ENCODE results near the gene SPPL3. TPM values are rescaled to one million over a fixed set of nuclear protein-coding genes. Genes with fewer than 3 reads are reported as not detected.

The SPPL3 gene
- total RNA-seq, 4 donors from 2014 or later = 18.9 to 21.5 (median 20.5) TPM

DNA sequence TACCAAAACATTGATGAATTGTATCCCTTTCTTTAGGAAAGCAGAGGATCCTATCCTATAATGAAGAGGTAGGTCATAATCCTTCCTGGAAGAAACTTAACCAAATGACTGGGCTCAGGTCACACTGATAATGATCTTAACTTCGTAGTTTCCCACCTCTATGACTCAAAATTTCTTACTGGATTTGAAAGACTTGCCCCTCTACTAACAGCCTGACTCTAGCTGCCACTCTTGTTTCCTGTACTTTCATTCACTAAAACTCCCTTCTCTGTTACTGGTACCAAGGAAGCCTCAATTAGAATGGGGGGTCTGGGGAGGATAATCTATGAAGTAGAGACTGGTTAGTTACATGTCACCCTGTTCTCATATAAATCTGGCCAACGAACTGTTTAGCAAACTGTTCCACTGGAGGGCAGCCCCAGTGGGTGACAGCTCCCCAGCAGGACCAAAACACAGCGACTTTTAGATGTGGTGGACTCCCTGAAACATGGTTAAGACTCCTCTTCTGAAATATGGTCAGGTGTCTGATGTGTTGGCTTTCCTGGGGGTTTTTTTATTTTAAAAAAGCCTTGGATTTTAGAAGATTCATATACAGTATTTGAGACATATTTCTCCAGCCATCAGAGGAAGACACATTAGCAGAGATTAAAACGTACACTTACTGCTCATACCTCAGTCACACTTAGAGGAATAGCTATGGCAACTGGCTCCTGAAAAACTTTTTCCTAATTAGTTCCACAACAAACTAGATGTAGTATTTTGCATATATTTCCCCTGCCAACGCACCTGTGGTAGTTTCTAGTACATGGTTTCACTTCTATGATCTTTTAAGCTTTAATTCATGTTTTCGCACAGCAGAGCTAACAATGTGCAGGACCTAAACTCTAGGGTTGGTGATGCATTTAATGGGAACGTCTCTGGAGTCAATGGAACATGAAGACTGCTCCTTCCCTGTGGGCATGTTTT, 106.2 kb downstream of the SPPL3 start:
- TF ChIP-seq, protein P1, sequence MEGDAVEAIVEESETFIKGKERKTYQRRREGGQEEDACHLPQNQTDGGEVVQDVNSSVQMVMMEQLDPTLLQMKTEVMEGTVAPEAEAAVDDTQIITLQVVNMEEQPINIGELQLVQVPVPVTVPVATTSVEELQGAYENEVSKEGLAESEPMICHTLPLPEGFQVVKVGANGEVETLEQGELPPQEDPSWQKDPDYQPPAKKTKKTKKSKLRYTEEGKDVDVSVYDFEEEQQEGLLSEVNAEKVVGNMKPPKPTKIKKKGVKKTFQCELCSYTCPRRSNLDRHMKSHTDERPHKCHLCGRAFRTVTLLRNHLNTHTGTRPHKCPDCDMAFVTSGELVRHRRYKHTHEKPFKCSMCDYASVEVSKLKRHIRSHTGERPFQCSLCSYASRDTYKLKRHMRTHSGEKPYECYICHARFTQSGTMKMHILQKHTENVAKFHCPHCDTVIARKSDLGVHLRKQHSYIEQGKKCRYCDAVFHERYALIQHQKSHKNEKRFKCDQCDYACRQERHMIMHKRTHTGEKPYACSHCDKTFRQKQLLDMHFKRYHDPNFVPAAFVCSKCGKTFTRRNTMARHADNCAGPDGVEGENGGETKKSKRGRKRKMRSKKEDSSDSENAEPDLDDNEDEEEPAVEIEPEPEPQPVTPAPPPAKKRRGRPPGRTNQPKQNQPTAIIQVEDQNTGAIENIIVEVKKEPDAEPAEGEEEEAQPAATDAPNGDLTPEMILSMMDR (IDR thresholded peaks at IDR 0.05; ENCODE audit: low read depth) = no peak

DNA sequence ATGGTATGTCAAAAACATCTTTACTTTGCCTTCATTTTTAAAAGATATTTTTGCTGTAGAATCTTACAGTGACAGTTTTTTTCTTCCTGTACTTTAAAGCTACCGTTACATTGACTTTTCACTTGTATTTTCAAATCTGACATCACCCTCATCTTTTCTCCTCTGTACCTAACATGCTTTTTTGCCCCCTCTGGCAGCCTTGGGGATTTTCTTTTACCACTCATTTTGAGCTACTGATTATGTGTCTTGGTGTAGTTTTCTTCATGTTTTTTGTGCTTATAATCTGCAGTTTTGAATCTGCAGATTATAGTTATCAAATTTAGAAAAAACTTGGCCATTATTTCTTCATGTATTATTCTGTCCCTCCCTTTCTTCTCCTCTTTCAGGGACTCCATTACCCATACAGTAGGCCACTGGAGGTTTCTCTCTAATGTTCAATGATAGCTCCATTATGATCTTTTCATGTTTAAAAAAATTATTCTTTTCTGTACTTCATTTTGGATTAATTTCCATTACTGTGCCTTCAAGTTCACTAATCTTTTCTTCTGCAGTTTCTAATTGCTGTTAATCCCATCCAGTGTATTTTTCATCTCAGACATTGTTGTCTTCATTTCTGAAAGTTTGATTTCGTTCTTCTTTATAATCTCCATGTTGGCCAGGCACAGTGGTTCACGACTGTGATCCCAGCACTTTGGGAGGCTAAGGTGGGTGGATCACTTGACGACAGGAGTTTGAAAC, 108.5 kb downstream of the SPPL3 start:
- TF ChIP-seq, protein P1 (IDR thresholded peaks at IDR 0.05; ENCODE audit: low read depth) = no peak

DNA sequence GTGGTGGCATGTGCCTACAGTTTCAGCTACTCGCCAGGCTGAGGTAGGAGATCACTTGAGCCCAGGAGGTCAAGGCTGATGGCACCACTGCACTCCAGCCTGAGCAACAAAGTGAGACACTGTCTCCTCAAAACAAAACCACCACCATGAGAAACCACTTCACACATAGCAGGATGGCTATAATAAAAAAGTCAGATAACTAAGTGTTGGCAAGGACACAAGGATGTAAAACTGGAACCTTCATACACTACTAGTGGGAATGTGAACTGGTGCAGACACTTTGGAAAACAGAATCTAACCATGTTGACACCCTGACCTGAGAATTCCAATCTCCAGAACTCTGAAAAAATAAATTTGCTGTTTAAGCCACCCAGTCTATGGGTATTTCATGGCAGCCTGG, 110.8 kb downstream of the SPPL3 start:
- TF ChIP-seq, protein P1 (IDR thresholded peaks at IDR 0.05; ENCODE audit: low read depth) = no peak

DNA sequence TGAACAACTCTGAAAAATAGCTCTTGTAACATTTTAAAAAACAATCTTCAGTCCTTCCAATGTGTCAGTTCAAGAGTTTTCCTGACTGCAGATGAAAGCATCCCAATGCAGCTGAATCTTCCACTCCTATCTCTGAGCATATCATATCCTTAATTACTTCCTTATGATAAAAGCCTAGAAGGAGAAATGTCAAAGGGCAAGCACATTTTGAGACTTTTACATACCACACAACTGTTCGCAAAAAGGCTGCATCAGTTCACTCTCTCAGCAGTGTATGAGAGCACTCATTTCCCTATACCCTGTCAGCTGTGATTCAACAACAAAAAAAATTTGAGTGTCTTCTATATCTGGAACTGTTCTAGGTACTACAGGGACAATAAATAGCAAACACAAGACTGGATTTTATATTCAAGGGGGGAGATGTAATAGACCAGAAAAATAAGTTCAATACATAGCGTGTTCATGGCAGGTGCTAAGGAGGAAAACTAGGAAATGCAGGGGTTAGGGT, 112.4 kb downstream of the SPPL3 start:
- TF ChIP-seq, protein P1 (IDR thresholded peaks at IDR 0.05; ENCODE audit: low read depth) = no peak

DNA sequence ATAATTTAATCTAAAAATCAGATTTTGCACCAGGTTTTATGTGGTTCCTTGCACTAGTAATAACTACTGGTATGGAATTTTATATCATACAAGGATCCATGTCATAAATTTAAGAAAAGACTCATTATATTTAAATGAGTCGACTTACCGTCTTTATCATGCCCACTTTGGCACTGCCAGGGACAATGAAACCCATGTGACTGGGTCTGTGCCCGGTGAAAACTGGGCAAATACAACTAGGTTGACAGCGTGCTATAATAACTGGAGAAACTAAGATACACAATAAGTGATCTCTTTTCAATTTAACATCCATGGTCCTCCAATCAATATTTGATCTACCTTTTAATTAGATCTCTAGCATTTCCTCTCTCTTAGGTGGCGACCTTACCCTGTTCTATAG, 114.0 kb downstream of the SPPL3 start:
- TF ChIP-seq, protein P1 (IDR thresholded peaks at IDR 0.05; ENCODE audit: low read depth) = no peak

DNA sequence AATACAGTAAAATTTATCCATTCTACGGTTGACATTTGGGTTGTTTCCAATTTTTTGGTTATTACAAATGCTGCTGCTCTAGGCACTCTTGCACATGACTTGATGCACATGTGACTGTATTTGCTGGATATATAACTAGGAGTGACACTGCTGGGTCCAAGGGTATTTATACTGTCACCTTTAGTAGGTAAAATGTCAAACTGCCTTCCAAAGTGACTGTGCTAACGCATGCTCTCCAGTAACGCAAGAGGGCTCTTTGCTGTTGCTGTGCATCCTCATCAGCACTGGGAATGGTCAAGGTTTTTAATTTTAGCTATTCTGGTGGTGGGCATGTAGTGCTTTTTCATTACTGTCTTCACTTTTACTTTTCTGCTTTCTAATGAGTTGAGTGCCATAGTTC, 116.3 kb downstream of the SPPL3 start:
- TF ChIP-seq, protein P1 (IDR thresholded peaks at IDR 0.05; ENCODE audit: low read depth) = no peak

DNA sequence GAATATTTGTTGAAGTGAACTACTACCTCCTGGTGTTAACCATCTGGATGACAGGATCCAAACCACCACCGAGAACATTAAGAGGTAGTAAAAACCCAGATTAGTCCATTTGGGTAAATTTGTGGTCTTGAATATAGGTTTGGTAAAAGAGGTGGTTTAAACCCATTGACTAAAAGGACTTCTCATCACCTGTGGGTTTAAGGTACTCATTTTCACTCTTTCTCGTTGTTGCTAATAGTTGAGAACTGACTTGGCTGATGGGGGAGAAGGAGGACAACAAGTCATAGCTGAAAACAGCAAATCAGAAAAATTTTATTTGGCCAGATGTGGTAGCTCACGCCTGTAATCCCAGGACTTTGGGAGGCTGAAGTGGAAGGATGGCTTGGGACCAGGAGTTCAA, 119.4 kb downstream of the SPPL3 start:
- TF ChIP-seq, protein P1 (IDR thresholded peaks at IDR 0.05; ENCODE audit: low read depth) = no peak
